Hepatocyte (in vitro differentiated cells): ENCODE data around the gene SLC34A1. TPM values are rescaled to one million over a fixed set of nuclear protein-coding genes. Genes with fewer than 3 reads are reported as not detected.

Experiments
- DNase-seq: peaks from one replicate; pipeline ENCODE4 v3.0.0-alpha.2; 2016; ENCODE audit warnings: low spot score
- H2AFZ ChIP-seq: fragments of 200-600 bp; sonication (generic); 2 replicates; pipeline ENCODE4 v1.6.0; 2016; ENCODE audit warnings: antibody characterized with exemption, mild to moderate bottlenecking
- H3K27ac ChIP-seq: fragments of 200-600 bp; sonication (generic); 2 replicates; pipeline ENCODE4 v1.5.1; 2016; ENCODE audit warnings: mild to moderate bottlenecking
- H3K27me3 ChIP-seq: fragments of 200-600 bp; sonication (generic); 2 replicates; pipeline ENCODE4 v1.6.1; 2016
- H3K36me3 ChIP-seq: fragments of 200-600 bp; sonication (generic); replicated peaks from 2 replicates; pipeline ENCODE4 v1.5.1; 2016; ENCODE audit warnings: low read depth; ENCODE audit not compliant: insufficient read depth
- H3K4me1 ChIP-seq: fragments of 200-600 bp; sonication (generic); 2 replicates; pipeline ENCODE4 v1.5.1; 2016; ENCODE audit warnings: mild to moderate bottlenecking, moderate library complexity; ENCODE audit not compliant: insufficient read depth
- H3K4me2 ChIP-seq: fragments of 200-600 bp; sonication (generic); 2 replicates; pipeline ENCODE4 v1.6.0; 2016
- H3K4me3 ChIP-seq: fragments of 200-600 bp; sonication (generic); 2 replicates; pipeline ENCODE4 v1.5.1; 2016; ENCODE audit warnings: mild to moderate bottlenecking
- H3K79me2 ChIP-seq: fragments of 200-600 bp; sonication (generic); 2 replicates; pipeline ENCODE4 v1.6.0; 2017; ENCODE audit warnings: mild to moderate bottlenecking
- H3K9me2 ChIP-seq: fragments of 200-600 bp; sonication (generic); replicated peaks from 2 replicates; pipeline ENCODE4 v1.6.0; 2017; ENCODE audit warnings: mild to moderate bottlenecking; ENCODE audit not compliant: insufficient read depth
- H3K9me3 ChIP-seq: fragments of 200-600 bp; sonication (generic); 2 replicates; pipeline ENCODE4 v1.5.1; 2016; ENCODE audit warnings: low read depth, mild to moderate bottlenecking
- H4K20me1 ChIP-seq: fragments of 200-600 bp; sonication (generic); 2 replicates; pipeline ENCODE4 v1.6.0; 2016; ENCODE audit warnings: mild to moderate bottlenecking; ENCODE audit not compliant: insufficient read depth, poor library complexity, severe bottlenecking
- EZH2 ChIP-seq: fragments of 200-600 bp; sonication (generic); IDR thresholded peaks from 2 replicates; pipeline ENCODE4 v1.6.1; 2016; ENCODE audit warnings: antibody characterized with exemption, mild to moderate bottlenecking, borderline replicate concordance
- EZH2phosphoT487 ChIP-seq: fragments of 200-600 bp; sonication (generic); IDR thresholded peaks from one replicate; pipeline ENCODE4 v1.6.1; 2018; ENCODE audit warnings: antibody characterized with exemption, mild to moderate bottlenecking, low read depth, moderate library complexity; ENCODE audit not compliant: unreplicated experiment, severe bottlenecking
- WGBS: methylation state at CpG from one replicate; pipeline ENCODE4 v1.1.6; 2016; ENCODE audit warnings: low lambda C conversion rate; ENCODE audit errors: missing lambda C conversion rate; 5-methylcytosine and 5-hydroxymethylcytosine counted together
- polyA plus RNA-seq: library from polyadenylated mRNA; unstranded; fragments of >200 nt; fragmentation: Nextera tagmentation; extraction: Ambion mirVana; gene quantifications from 2 replicates; pipeline ENCODE4 v1.2.1, GENCODE V29; 2016
- total RNA-seq: library from RNA; depleted of rRNA; stranded (reverse); fragments of >200 nt; gene quantifications from 2 replicates; pipeline ENCODE4 v1.2.3, GENCODE V29; 2014
- TF ChIP-seq, protein P1 (sequence below): fragments of 200-600 bp; sonication (generic); IDR thresholded peaks from 2 replicates; pipeline ENCODE4 v1.5.1; 2016; ENCODE audit warnings: antibody characterized with exemption, mild to moderate bottlenecking; ENCODE audit not compliant: poor library complexity

The SLC34A1 gene
- total and polyA plus RNA-seq, 2 experiments from 2014 or later: not detected

DNA sequence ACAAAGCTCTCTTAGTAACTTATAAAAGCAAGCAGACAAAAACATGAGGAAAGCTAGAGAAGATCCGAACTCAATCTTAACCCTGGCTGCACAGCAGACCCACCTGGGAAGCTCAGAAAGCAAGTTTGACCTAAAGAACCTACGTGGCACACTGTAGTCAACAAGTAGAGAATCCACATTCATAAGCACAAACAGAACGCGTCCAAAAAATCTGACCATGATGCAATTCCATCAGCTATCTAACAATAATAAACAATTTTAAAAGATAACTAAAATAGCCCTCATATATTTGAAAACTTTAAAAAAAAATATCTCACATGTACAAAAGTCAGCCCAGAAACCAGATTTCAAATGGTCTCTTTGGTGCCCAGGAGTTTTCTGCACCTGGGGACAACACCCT lies 37.4 kb upstream of the SLC34A1 start:
- Histone ChIP-seq H3K79me2 (peaks cover 95% of the 10 kb centered on the region), H3K36me3 (no peaks in the 10 kb centered on the region), H3K9me2 (no peaks in the 10 kb centered on the region), H3K27ac (no peak overlapping the region), H3K4me1 (peaks cover 16% of the 10 kb centered on the region), H3K9me3 (no peaks in the 10 kb centered on the region), H3K4me2 (peak overlapping the region; percentile 45), H3K4me3 (no peak overlapping the region), H4K20me1 (peaks cover 25% of the 10 kb centered on the region), H2AFZ (no peak overlapping the region), H3K27me3 (no peaks in the 10 kb centered on the region)
- 88% methylated on average over 4 of the region's 4 CpGs for WGBS
- no peak for DNase-seq
- TF ChIP-seq EZH2 (no peak), EZH2phosphoT487 (no peak)
- TF ChIP-seq, protein P1, sequence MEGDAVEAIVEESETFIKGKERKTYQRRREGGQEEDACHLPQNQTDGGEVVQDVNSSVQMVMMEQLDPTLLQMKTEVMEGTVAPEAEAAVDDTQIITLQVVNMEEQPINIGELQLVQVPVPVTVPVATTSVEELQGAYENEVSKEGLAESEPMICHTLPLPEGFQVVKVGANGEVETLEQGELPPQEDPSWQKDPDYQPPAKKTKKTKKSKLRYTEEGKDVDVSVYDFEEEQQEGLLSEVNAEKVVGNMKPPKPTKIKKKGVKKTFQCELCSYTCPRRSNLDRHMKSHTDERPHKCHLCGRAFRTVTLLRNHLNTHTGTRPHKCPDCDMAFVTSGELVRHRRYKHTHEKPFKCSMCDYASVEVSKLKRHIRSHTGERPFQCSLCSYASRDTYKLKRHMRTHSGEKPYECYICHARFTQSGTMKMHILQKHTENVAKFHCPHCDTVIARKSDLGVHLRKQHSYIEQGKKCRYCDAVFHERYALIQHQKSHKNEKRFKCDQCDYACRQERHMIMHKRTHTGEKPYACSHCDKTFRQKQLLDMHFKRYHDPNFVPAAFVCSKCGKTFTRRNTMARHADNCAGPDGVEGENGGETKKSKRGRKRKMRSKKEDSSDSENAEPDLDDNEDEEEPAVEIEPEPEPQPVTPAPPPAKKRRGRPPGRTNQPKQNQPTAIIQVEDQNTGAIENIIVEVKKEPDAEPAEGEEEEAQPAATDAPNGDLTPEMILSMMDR: no peak

DNA sequence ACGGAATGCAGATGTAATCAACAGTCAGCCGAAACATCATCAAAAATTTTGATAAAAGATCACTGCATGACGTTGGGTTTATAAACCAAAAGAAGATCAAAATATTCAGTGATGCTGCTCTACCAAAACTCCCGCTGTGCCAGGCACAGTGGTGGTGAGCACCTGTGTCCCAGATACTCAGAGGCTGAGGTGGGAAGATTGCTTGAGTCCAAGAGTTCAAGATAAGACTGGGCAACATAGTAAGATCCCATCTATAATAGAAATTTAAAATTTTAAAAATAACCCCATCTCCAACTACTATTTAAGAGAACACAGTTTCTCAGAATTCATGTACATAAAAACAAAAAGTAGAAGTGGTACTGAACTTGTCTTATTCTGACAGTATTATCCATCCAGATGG lies 36.5 kb upstream of the SLC34A1 start:
- Histone ChIP-seq H3K79me2 (peaks cover 86% of the 10 kb centered on the region), H3K27me3 (no peaks in the 10 kb centered on the region), H3K27ac (no peak overlapping the region), H3K9me3 (no peaks in the 10 kb centered on the region), H2AFZ (no peak overlapping the region), H3K4me3 (no peak overlapping the region), H3K4me1 (peaks cover 20% of the 10 kb centered on the region), H3K4me2 (peak overlapping the region; percentile 45), H3K9me2 (no peaks in the 10 kb centered on the region), H3K36me3 (no peaks in the 10 kb centered on the region), H4K20me1 (peaks cover 24% of the 10 kb centered on the region)
- 95% methylated on average over 4 of the region's 4 CpGs for WGBS
- DNase-seq: no peak
- TF ChIP-seq EZH2phosphoT487 (no peak), EZH2 (no peak)
- TF ChIP-seq, protein P1: no peak

DNA sequence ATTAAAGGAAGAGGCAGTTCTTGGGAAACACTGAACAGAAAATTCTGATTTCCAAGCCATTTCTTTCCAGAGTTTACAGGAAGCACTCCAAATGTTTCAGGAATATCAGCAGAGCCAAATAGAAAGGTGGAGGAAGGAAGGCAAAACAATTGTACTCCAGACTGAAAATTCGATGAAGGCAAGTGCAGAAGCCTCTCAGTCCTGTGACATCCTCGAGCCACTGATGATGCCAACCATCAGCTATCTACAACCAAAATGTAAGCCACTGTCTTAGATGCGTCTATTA lies 34.9 kb upstream of the SLC34A1 start:
- Histone ChIP-seq H3K27ac (no peak overlapping the region), H2AFZ (no peak overlapping the region), H3K9me2 (no peaks in the 10 kb centered on the region), H3K4me2 (peak overlapping the region; percentile 95), H3K36me3 (no peaks in the 10 kb centered on the region), H3K9me3 (no peaks in the 10 kb centered on the region), H3K27me3 (no peaks in the 10 kb centered on the region), H3K4me3 (no peak overlapping the region), H4K20me1 (peaks cover 16% of the 10 kb centered on the region), H3K4me1 (peaks cover 20% of the 10 kb centered on the region), H3K79me2 (peaks cover 70% of the 10 kb centered on the region)
- TF ChIP-seq EZH2phosphoT487 (no peak), EZH2 (no peak)
- TF ChIP-seq, protein P1: no peak
- no peak for DNase-seq
- 82% methylated on average over 3 of the region's 3 CpGs for WGBS

DNA sequence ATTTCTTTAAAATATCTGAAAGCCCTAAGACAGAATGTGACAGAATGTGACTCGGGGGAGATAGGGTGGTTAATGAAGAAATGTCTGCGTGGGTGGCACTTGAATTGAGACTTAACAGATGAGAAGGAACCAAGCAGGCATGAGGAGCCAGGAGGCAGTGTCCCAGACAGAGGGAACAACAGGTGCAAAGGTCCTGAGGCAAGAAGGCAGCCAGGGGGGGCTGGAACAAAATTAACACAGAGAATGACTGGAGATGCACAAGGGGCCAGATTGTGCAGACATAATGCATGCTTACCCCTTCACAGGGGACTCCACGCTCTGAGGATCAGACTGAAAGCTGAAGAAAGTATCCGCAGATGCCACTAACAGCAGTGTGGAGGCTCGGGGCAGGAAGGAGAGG lies 34.5 kb upstream of the SLC34A1 start:
- Histone ChIP-seq H3K36me3 (no peaks in the 10 kb centered on the region), H3K9me2 (no peaks in the 10 kb centered on the region), H3K27me3 (no peaks in the 10 kb centered on the region), H3K4me1 (peaks cover 20% of the 10 kb centered on the region), H3K9me3 (no peaks in the 10 kb centered on the region), H3K4me3 (no peak overlapping the region), H4K20me1 (peaks cover 16% of the 10 kb centered on the region), H3K27ac (no peak overlapping the region), H2AFZ (no peak overlapping the region), H3K79me2 (peaks cover 65% of the 10 kb centered on the region), H3K4me2 (peak overlapping the region; percentile 95)
- 92% methylated on average over 5 of the region's 5 CpGs for WGBS
- TF ChIP-seq, protein P1: no peak
- no peak for TF ChIP-seq EZH2phosphoT487
- TF ChIP-seq EZH2: no peak
- no peak for DNase-seq
